SJCRH30 (cell line): ENCODE measurements around the gene CENPF. TPM values are rescaled to one million over a fixed set of nuclear protein-coding genes. Genes with fewer than 3 reads are reported as not detected.

ENCODE experiments used
- total RNA-seq: library from RNA; depleted of rRNA; stranded (reverse); fragments of >200 nt; shearing (Covaris generic); gene quantifications from 2 replicates; pipeline ENCODE4 v1.2.3, GENCODE V29; 2014; rRNA removed

Gene CENPF
- total RNA-seq, 1 experiment from 2014 or later: 231 TPM

Other genes starting within 250 kb of the CENPF start
- gene PTPN14, start 51.6 kb upstream of the CENPF start, total RNA-seq: 22.1 and 24.3 TPM in 2 replicates